Measurements from ENCODE around the gene EIPR1. TPM values are rescaled to one million over a fixed set of nuclear protein-coding genes. Genes with fewer than 3 reads are reported as not detected.

The EIPR1 gene
- total RNA-seq, 1 experiment from 2014 or later = 36.9 TPM

DNA sequence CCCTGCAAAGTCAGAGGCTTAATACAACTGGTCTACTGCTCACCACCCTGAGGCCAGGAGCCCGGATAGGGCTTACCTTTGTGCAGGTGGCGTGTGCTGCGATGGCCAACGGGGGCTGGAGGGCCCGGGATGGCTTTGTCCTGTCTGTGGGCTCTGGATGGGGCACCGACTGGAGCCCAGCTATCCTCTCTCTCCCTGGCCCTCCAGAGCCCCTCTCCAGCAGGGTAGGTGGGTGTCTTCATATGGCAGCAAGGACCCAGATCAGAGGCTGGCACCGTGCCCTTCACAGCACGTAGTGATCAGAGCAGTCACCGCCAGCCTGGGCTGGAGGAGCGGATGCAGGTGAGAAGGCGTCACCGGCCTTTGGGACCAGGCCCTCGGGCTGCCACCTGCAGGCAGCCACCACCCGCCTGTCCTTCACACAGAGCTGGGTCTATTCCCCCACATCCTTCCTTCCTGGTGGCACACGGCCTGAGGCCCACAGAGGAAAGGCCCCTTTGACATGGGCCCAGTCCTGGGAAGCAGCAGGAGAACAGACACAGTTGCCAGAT is 232.1 kb downstream of the EIPR1 start:
- Histone ChIP-seq H3K9me3 (peaks cover 6% of the 10 kb centered on the region; the same call in 1 of the 2 replicates), H3K27me3 (replicated peaks; ENCODE audit: control insufficient read depth, insufficient read depth, low read length) (no peaks in the 10 kb centered on the region), H3K4me1 (no peaks in the 10 kb centered on the region), H3K36me3 (ENCODE audit: control insufficient read depth, insufficient read depth, low read length) (no peaks in the 10 kb centered on the region), H3K4me3 (ENCODE audit: low read depth, low read length) (no peak overlapping the region)
- Mint-ChIP-seq H3K9me3 (ENCODE audit: unreplicated experiment) (no peaks in the 10 kb centered on the region), H3K36me3 (ENCODE audit: insufficient read depth, unreplicated experiment) (peaks cover 5% of the 10 kb centered on the region), H3K4me3 (ENCODE audit: unreplicated experiment) (no peak overlapping the region), H3K27ac (ENCODE audit: unreplicated experiment) (no peak overlapping the region), H3K27me3 (ENCODE audit: insufficient read depth, unreplicated experiment) (no peaks in the 10 kb centered on the region), H3K4me1 (ENCODE audit: low read depth, unreplicated experiment) (no peaks in the 10 kb centered on the region)
- BruUV-seq (replicated peaks) = no TSS peak
- ChIA-PET POLR2A (no interaction called here), CTCF (no interaction called here)
- intact Hi-C loops (cut with micrococcal nuclease; ENCODE audit: unreplicated experiment) = no loop called here
- no peak for TF ChIP-seq CTCF (IDR thresholded peaks at IDR 0.05; ENCODE audit: insufficient read depth in 1 of 2, low read depth in 1 of 2, low read length in 1 of 2, severe bottlenecking in 1 of 2, unreplicated experiment in 1 of 2)
- no peak for DNase-seq

DNA sequence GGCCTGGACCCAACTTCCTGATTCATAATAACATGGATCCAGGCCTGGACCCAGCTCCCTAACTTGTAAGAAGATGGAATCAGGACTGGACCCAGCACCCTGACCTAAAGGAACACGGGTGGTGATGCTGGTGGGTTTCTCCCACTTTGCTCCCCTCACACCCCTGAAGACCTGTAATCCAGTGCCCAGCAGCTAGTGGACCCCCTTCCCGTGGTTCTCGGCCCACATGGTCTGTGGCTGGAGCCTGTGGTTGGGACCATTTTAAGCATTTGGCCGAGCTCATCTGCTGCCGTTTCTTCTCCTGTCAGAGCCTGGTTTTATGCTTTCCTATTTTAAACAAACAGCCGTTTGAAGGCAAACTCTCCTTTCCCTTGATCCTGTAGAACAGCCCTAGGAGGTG is 232.8 kb downstream of the EIPR1 start:
- H3K9me3 Mint-ChIP-seq (ENCODE audit: unreplicated experiment) = no peaks in the 10 kb centered on the region

GRCh38 chr2:3143602-3144001 is 234.0 kb downstream of the EIPR1 start:
- Histone ChIP-seq H3K9me3 (peaks cover 6% of the 10 kb centered on the region; the same call in 1 of the 2 replicates), H3K4me3 (ENCODE audit: low read depth, low read length) (no peak overlapping the region), H3K4me1 (no peaks in the 10 kb centered on the region), H3K27me3 (replicated peaks; ENCODE audit: control insufficient read depth, insufficient read depth, low read length) (no peaks in the 10 kb centered on the region), H3K36me3 (ENCODE audit: control insufficient read depth, insufficient read depth, low read length) (no peaks in the 10 kb centered on the region)
- H3K4me3 Mint-ChIP-seq (ENCODE audit: unreplicated experiment) = no peak overlapping the region
- TF ChIP-seq CTCF (IDR thresholded peaks at IDR 0.05; ENCODE audit: insufficient read depth in 1 of 2, low read depth in 1 of 2, low read length in 1 of 2, severe bottlenecking in 1 of 2, unreplicated experiment in 1 of 2) = no peak
- no TSS peak for BruUV-seq (replicated peaks)
- H3K27ac Mint-ChIP-seq (ENCODE audit: unreplicated experiment) = no peak overlapping the region
- POLR2A ChIA-PET = no interaction called here
- CTCF ChIA-PET = interaction anchor here (0.5 kb wide), 1 partner anchor 42 kb away, joined by 4 read pairs; no protein-coding TSS in a partner anchor
- H3K9me3 Mint-ChIP-seq (ENCODE audit: unreplicated experiment) = no peaks in the 10 kb centered on the region
- DNase-seq = no peak
- H3K36me3 Mint-ChIP-seq (ENCODE audit: insufficient read depth, unreplicated experiment) = peaks cover 5% of the 10 kb centered on the region
- no peaks in the 10 kb centered on the region for H3K27me3 Mint-ChIP-seq (ENCODE audit: insufficient read depth, unreplicated experiment)
- intact Hi-C loops (cut with micrococcal nuclease; ENCODE audit: unreplicated experiment) = no loop called here
- no peaks in the 10 kb centered on the region for H3K4me1 Mint-ChIP-seq (ENCODE audit: low read depth, unreplicated experiment)

More for the DNA sequence above, 232.8 kb downstream of the EIPR1 start:
- DNase-seq = no peak
- no peak for TF ChIP-seq CTCF (IDR thresholded peaks at IDR 0.05; ENCODE audit: insufficient read depth in 1 of 2, low read depth in 1 of 2, low read length in 1 of 2, severe bottlenecking in 1 of 2, unreplicated experiment in 1 of 2)
- ChIA-PET POLR2A (no interaction called here), CTCF (no interaction called here)
- Histone ChIP-seq H3K27me3 (replicated peaks; ENCODE audit: control insufficient read depth, insufficient read depth, low read length) (no peaks in the 10 kb centered on the region), H3K4me3 (ENCODE audit: low read depth, low read length) (no peak overlapping the region), H3K4me1 (no peaks in the 10 kb centered on the region), H3K36me3 (ENCODE audit: control insufficient read depth, insufficient read depth, low read length) (no peaks in the 10 kb centered on the region), H3K9me3 (peaks cover 6% of the 10 kb centered on the region; the same call in 1 of the 2 replicates)
- Mint-ChIP-seq H3K4me3 (ENCODE audit: unreplicated experiment) (no peak overlapping the region), H3K27me3 (ENCODE audit: insufficient read depth, unreplicated experiment) (no peaks in the 10 kb centered on the region), H3K4me1 (ENCODE audit: low read depth, unreplicated experiment) (no peaks in the 10 kb centered on the region), H3K36me3 (ENCODE audit: insufficient read depth, unreplicated experiment) (peaks cover 5% of the 10 kb centered on the region), H3K27ac (ENCODE audit: unreplicated experiment) (no peak overlapping the region)
- intact Hi-C loops (cut with micrococcal nuclease; ENCODE audit: unreplicated experiment) = no loop called here
- BruUV-seq (replicated peaks) = no TSS peak
